ENCODE data around the gene PKN1. TPM values are rescaled to one million over a fixed set of nuclear protein-coding genes. Genes with fewer than 3 reads are reported as not detected.
"Not testable (repeated sequence)": the region's sequence is repeated elsewhere in the genome, so short reads cannot be mapped to it uniquely, and the experiment has no call there.

PKN1 gene
- total RNA-seq (2014; rRNA removed; shearing (Covaris generic)): 72.8 and 77.4 TPM in 2 replicates
- 71.9 and 112 TPM in 2 replicates for polyA plus RNA-seq (2014; cell fraction: nucleus; rRNA removed)

DNA sequence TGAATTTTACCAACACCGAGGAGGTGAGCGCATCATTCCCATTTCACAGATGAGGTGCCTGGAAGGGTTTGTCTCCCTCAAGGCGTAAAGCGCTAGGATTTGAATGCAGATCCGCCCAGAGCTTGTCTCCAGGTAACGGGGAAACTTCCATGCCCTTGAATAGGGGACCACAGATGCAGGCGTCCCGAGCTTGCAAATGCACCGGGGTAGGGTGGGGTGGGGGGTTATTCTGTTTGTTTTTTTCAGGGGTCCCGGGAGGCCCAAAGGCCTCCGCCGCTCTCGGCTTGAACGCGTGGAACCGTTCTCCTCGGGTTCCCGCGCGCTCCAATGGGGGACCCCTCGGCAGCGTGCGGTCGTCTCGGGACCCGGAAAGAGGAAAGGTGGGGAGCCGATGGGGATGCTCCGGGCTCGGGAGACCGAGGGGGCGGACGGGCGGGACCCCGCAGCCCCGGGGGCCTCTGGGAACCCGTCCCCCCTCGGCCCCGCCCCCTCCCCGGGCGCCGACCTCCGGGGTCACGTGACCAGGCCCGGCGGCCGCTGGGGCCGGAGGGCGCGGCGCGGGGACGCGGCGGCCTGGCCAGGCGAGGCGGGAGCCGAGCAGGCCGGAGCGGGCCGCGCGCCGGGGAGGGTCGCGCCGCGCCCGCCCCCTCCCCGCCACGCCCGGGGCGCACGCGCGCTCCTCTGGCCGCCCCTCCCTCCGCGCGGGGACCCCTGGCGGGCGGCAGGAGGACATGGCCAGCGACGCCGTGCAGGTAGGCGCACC lies at the start of gene PKN1:
PKN1 (plus strand) TSS at position 516 of the 763 bp plus-strand sequence; CDS start at position 732, 216 bp downstream.
- no peak for DNase-seq (ENCODE audit: extremely low read depth, low read depth)

DNA sequence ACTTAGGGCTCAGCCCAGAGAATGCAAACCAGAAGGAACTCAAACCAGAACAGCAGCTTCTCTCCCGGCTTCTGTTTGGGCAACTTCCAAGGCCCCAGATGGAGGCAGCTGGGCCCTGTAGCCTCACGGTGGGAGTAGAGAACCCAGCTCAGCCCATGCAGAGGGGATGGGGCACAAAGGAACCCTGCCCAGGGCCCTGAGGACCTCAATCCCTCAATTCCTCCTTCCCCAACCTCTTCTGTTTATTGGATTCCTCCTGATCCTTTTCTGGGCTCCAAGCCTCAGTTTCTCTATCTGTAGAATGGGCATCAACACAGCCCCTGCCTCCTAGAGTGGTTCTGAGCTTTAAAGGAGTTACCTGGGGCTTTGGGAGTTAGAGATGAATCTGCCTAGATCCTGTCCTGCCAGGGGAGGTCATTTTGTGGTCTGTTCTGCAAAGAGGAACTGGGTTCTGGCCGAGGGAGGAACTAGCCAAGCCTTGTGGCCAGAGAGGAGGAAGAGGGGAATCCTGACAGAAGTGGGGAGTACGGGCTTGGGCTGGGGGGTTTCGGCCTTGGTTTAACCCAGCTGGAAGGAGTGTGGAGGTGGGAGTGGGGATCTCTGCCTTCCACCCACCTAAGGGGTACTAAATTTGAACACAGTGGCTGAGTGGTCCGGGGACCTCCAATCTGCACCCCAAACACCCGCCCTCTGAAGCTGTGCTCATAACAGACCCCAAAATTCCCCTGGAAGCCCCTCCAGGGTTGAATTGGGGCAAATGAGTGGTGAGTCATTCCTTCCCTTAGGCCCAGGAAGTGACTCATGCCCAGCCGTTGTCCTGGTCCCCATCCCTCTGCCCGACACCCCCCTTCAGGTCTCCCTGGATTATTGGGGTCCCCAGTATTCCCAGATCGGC lies 49.2 kb upstream of the PKN1 start:
- no peak for DNase-seq (ENCODE audit: extremely low read depth, low read depth)

DNA sequence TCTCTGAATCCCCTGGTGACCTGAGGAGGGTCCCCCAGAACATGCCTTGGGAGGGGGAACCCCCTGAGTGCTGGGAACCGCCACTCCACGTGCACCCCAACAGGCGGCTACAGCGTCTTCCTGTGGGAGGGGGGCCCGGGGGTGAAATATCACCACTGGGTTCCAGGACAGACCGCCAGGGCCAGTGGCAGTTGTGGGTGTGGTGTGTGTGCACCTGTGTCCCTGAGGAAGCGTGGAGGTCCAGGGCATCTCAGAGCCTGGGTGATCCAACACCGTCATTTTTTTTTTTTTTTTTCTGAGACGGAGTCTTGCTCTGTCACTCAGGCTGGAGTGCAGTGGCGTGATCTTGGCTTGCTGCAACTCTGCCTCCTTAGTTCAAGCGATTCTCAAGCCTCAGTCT lies 47.6 kb upstream of the PKN1 start:
- no peak for DNase-seq (ENCODE audit: extremely low read depth, low read depth)

DNA sequence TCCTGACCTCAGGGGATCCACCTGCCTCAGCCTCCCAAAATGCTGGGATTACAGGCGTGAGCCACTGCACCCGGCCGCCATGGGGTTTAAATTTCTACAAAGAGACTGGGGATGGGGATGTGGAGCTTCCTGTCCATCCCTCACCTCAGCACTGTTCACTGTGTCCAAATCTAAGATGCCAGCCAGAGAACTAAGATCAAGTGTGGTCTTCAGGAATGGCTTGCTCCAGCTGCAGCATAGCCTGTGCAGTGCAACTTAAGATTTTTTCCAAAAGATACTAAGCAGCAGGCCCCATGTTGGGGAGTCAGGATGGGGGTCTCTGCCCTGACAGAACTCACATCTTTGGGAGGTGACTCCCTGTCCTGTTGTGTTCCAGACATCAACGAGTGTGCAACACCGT lies 42.6 kb upstream of the PKN1 start:
- DNase-seq (ENCODE audit: extremely low read depth, low read depth): no peak

DNA sequence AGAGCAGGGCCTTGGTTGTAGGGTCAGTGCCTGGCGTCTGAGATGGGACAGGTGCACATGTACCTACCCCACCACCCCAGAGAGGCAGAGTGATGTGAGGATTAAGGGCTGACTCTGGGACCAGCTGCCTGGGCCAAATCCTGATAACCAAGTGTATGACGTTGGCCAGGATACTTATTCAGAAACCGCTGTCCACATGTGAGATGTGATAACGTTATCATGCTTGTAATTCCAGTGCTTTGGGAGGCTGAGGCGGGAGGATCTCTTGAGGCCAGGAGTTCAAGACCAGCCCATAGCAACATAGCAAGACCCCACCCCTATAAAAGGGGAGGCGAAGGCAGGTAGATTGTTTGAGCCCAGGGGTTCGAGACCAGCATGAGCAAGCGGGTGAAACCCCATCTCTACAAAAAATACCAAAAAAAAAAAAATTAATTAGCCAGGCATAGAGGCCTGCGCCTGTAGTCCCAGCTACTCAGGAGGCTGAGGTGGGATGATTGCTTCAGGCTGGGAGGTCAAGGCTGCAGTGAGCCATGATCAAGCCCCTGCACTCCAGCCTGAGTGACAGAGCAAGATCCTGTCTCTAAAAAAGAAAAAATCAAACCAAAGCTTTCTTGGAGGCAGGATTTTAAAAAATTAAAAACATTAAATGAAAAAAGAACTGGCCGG lies 41.8 kb upstream of the PKN1 start:
- DNase-seq (ENCODE audit: extremely low read depth, low read depth): no peak

DNA sequence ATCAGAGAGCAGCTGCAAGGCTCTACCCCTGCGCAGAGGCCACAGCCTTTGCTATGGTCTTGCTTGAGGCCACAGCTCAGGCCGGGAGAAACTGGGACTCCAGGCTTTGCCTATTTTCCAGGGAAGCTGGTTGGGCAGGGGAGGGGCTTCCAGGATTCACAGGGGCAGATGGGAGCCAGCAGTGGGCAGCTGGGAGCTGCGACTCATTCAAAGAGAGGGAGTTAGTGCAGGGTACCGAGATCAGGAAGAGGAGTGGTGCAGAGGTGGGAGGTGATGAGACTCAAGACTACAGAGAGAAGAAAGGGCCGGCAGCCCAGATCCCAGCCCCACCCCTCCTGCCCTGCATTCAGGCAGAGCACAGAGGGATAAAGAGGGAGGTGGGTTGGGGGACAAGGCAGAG lies 39.8 kb upstream of the PKN1 start:
- no peak for DNase-seq (ENCODE audit: extremely low read depth, low read depth)

DNA sequence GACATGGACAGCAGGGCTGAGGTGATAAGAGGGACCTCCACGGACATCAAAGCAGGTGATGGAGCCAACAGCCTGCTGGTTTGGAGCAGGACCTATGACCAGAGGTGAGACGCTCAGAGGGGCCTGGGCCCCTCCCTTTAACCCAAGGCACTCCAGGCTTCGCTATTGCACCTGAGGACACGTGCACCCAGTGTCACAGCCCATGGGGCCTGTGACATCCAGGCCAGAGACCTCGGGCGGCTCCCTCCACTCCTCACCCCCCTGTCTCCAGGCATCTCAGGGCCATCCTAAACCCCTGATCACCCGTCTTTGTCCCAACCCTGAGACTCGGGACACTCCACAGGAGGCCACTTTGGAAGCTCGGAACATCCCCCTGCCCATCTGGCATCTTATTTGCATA lies 38.9 kb upstream of the PKN1 start:
- DNase-seq (ENCODE audit: extremely low read depth, low read depth): no peak

DNA sequence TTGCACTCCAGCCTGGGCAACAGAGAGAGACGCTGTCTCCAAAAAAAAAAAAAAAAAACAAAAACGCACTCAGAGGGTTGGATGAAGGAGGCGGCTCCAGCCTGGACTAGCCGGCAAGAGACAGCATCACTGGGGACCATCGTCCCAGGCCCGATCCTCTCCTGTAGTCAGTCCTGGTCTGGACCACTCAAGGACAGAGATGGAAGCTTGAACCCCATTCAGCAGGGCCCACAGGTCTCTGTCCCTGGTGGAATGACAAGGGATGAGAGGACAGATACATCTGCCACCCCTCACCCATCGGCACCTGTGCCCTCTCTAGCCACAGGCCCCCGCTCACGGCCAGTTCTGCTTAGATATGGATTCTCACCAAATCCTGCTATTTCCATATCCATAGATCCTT lies 37.8 kb upstream of the PKN1 start:
- no peak for DNase-seq (ENCODE audit: extremely low read depth, low read depth)

DNA sequence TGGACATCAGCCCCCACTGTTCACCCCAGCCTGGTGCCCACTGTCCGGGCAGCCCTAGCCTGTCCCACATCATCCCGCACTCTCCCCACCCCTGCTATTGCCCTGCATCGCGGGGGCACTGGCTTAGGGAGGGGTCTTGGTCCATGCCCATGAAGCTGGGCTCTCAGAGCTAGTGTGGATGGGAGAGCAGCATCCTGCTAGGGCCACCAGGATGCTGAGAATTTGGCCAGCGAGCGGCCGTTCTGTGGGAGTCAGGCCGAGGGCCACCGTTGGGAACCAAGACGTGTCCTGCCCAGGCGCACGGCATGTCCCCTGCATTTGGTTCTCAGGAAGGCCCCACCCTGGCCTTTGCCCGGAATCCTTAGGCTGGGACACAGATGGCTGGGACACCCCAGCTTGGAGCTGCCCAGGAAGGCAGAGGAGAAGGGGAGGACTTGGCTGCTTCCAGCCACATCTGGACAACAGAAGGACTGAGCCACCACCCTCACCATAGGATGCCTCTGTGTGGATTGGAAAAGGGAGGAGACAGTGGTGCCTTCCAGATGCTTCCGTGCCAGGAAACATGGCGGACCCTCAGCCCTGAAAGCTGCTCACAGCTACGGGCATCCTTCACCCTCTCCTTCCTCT lies 37.3 kb upstream of the PKN1 start:
- no peak for DNase-seq (ENCODE audit: extremely low read depth, low read depth)

DNA sequence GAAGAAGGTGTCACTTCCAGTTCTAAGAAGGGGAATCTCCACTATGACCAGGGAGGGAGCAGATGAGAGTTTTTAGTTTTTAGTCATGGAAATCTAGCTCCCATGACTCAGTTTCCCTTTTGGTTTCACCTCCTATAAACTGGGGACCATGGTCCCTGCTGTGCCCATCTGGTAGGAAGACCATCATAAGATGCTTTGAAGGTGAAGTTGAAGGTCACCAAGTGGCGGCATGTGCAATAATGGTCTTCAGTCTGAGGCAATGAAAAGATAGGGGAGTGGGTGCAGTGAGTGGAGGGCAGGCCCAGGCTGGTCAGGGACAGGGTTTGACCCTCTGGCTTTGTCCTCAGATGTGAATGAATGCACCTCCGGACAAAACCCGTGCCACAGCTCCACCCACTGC lies 36.4 kb upstream of the PKN1 start:
- not testable (repeated sequence) for DNase-seq (ENCODE audit: extremely low read depth, low read depth)

DNA sequence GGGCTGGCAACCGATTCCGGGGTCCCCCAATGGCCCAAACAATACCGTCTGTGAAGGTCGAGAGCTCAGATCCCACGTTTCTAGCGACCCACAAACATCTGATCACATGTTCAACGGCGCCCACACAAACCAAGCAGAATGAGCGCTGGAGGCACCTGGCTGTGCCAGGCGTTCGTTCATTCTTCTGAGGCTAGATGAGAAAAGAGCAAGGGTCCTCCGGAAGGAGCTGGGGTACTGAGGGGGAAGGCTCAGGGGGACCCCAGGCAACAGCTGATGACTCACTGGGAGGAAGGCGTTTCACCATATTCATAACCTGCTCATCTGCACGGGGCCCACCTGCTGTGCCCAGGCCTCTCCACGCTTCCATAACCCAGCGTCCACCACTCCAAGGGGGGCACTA lies 35.9 kb upstream of the PKN1 start:
- DNase-seq (ENCODE audit: extremely low read depth, low read depth): not testable (repeated sequence)

DNA sequence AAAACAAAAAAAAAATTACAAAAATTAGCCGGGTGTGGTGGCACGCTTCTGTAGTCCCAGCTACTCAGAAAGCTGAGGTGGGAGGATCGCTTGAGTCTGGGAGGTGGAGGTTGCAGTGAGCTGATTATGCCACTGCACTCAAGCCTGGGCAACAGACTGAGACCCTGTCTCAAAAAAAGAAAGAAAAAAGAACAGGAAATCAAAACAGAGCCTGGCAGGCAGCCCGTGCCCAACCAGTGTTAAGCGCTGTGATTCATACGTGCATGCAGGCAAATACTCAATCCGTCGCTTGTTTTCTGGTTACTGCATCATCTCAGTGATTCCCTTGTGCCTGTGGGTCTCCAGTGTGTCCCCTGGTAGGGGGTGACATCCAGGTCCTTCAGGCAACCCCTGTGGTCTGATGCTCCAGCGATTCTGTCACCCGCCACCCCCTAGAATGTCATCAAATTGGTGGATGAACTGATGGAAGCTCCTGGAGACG lies 32.1 kb upstream of the PKN1 start:
- DNase-seq (ENCODE audit: extremely low read depth, low read depth): no peak

DNA sequence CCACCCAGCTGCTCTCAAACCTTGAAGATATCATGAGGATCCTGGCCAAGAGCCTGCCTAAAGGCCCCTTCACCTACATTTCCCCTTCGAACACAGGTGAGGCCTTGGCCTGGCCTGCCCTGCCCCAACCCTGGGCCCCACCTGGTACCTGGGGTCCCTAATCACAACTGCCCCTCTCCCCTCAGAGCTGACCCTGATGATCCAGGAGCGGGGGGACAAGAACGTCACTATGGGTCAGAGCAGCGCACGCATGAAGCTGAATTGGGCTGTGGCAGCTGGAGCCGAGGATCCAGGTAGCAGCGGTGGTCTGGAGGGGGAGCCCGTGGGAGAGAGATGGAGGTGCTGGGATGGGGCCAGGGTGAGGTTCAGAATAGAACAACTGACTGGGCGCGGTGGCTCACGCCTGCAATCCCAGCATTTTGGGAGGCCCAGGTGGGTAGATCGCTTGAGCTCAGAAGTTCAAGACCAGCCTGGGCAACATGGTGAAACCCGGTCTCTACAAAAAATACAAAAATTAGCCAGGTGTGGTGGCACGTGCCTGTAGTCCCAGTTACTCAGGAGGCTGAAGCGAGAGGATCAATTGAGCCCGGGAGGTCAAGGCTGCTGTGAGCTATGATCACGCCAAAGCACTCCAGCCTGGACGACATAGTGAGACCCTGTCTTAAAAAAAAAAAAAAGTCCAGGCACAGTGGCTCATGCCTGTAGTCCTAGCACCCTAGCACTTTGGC lies 31.5 kb upstream of the PKN1 start:
- DNase-seq (ENCODE audit: extremely low read depth, low read depth): no peak

DNA sequence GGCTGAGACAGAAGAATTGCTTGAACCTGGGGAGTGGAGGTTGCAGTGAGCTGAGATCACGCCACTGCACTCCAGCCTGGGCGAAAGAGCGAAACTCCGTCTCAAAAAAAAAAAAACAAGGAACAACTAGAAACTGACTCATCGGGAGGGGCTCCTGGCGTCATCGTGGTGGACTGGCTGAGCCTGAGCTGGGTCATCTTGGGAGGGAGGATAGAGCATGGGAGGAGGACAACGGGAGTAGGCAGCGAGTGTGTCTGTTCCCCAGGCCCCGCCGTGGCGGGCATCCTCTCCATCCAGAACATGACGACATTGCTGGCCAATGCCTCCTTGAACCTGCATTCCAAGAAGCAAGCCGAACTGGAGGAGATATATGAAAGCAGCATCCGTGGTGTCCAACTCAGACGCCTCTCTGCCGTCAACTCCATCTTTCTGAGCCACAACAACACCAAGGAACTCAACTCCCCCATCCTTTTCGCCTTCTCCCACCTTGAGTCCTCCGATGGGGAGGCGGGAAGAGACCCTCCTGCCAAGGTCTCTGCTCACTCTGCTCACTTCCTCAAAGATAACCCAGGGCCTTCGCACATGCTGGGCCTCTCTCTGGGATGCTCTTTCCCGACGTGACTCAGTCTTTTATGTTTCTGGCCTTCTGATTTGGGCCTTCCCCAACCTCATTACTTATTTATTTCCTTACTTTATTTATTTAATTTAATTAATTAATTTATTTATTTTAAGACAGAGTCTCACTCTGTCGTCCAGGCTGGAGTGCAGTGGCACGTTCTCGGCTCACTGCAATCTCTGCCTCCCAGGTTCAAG lies 30.6 kb upstream of the PKN1 start:
- no peak for DNase-seq (ENCODE audit: extremely low read depth, low read depth)

DNA sequence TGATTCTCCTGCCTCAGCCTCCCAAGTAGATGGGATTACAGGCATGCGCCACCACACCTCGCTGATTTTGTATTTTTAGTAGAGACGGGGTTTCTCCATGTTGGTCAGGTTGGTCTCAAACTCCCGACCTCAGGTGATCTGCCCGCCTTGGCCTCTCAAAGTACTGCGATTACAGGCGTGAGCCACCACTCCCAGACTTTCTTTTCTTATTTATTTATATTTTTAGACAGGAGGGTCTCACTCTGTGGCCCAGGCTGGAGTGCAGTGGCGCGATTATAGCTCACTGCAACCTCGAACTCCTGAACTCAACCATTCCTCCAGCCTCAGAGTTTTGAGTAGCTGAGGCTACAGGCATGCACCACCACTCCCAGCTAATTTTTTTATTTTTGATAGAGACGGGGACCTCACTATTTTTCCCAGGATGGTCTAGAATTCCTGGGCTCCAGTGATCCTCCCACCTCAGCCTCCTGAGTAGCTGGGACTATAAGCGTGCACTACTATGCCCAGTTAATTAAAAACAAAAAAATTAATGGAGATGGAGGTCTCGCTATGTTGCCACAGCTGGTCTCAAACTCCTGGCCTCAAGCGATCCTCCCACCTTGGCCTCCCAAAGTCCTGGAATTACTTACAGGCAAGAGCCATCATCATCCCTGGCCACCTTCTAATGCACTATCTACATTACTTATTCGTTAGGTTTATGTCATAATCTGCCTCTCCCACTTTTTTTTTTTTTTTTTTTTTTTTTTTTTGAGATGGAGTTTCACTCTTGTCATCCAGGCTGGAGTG lies 29.8 kb upstream of the PKN1 start:
- DNase-seq (ENCODE audit: extremely low read depth, low read depth): not testable (repeated sequence)

DNA sequence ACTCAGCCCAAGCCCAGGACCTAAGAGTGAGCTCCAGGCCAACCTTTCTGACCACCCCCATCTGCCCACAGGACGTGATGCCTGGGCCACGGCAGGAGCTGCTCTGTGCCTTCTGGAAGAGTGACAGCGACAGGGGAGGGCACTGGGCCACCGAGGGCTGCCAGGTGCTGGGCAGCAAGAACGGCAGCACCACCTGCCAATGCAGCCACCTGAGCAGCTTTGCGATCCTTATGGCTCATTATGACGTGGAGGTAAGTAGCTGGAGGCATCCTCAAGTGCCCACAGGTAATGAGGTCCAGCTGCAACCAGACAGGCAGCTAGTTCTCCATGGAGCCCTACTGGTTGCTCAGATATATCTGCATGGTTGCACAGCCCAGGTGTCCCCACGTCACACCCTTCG lies 28.8 kb upstream of the PKN1 start:
- DNase-seq (ENCODE audit: extremely low read depth, low read depth): no peak

DNA sequence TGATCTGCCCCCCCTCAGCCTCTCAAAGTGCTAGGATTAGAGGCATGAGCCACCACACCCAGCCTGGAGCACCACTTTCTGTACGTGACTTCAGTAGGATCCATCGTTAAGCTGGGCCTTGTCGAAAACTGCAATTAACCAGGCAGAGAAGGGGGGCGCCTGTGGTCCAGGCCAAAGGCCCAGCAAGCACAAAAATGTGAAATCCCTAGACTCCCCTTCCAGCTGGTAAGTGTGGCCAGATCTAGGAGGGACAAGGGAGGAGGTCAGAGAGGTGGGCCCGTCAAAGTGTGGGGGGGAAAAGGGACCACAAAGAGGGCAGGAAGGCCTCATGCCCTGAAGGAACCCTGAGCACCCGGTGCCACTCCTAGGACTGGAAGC lies 27.7 kb upstream of the PKN1 start:
- DNase-seq (ENCODE audit: extremely low read depth, low read depth): no peak
